Ascending aorta (tissue), 2 donors: ENCODE data around the gene DNAJB6. TPM values are rescaled to one million over a fixed set of nuclear protein-coding genes. Genes with fewer than 3 reads are reported as not detected.
A peak's percentile ranks its signal among the peaks of the same experiment; 100 is the strongest.
"Not testable (repeated sequence)": the region's sequence is repeated elsewhere in the genome, so short reads cannot be mapped to it uniquely, and the experiment has no call there.

Experiments used
- DNase-seq, 2 donors: peaks; one replicate each; pipeline ENCODE4 v3.0.0-alpha.2; 2019; ENCODE audit warnings: low spot score in 2 of 2
- H3K27ac ChIP-seq, 2 donors: fragments of 200-600 bp; sonication (generic); one replicate each; pipeline ENCODE4 v1.5.1; 2016 to 2017; ENCODE audit warnings: mild to moderate bottlenecking in 1 of 2
- H3K27me3 ChIP-seq: fragments of 200-600 bp; sonication (generic); one replicate; pipeline ENCODE4 v1.5.1; 2017
- H3K36me3 ChIP-seq, 2 donors: fragments of 200-600 bp; sonication (generic); one replicate each; pipeline ENCODE4 v1.5.1; 2016
- H3K4me1 ChIP-seq, 2 donors: fragments of 200-600 bp; sonication (generic); one replicate each; pipeline ENCODE4 v1.5.1; 2016 to 2017; ENCODE audit warnings: mild to moderate bottlenecking in 1 of 2
- H3K4me3 ChIP-seq, 2 donors: fragments of 200-600 bp; sonication (generic); one replicate each; pipeline ENCODE4 v1.5.1; 2016 to 2017; ENCODE audit warnings: mild to moderate bottlenecking in 1 of 2
- H3K9me3 ChIP-seq, 2 donors: fragments of 200-600 bp; sonication (generic); one replicate each; pipeline ENCODE4 v1.5.1; 2016
- CTCF ChIP-seq, 3 experiments: fragments of 200-600 bp in 2 of 3; fragments of 450-650 bp in 1 of 3; sonication (generic) in 2 of 3; IDR thresholded peaks; one replicate each; pipeline ENCODE4 v1.5.1; 2016 to 2019; ENCODE audit warnings: antibody characterized with exemption in 3 of 3, mild to moderate bottlenecking in 1 of 3, moderate library complexity in 1 of 3
- intact Hi-C: fragments of 100-400 bp; cut with DNase I; formaldehyde crosslinking; loops from one replicate; pipeline ENCODE4 v1.15.1; 2023
- total RNA-seq: library from RNA; depleted of rRNA; stranded (reverse); fragments of >200 nt; gene quantifications from one replicate; pipeline ENCODE4 v1.1.0, GENCODE V29; 2016

DNAJB6 gene
- total RNA-seq, 1 donor from 2014 or later, result 79.1 TPM

GRCh38 chr7:157313645-157314044 lies 23.2 kb upstream of the DNAJB6 start:
- H3K27ac ChIP-seq, result no peak overlapping the region
- no peaks in the 10 kb centered on the region for H3K27me3 ChIP-seq
- H3K4me1 ChIP-seq, result no peaks in the 10 kb centered on the region
- no peak overlapping the region for H3K4me3 ChIP-seq
- TF ChIP-seq CTCF (IDR thresholded peaks at IDR 0.05), result no peak
- H3K36me3 ChIP-seq, result no peaks in the 10 kb centered on the region
- DNase-seq, result no peak
- intact Hi-C loops, result no loop called here
- H3K9me3 ChIP-seq, result no peaks in the 10 kb centered on the region

- no peak for TF ChIP-seq CTCF (IDR thresholded peaks at IDR 0.05)
- peak in 1 of 2 donors; percentile 33 for DNase-seq
- intact Hi-C loops, result no loop called here
- Histone ChIP-seq H3K36me3 (no peaks in the 10 kb centered on the region), H3K4me1 (no peaks in the 10 kb centered on the region), H3K27me3 (no peaks in the 10 kb centered on the region), H3K4me3 (no peak overlapping the region), H3K9me3 (no peaks in the 10 kb centered on the region), H3K27ac (no peak overlapping the region)
Measured at GRCh38 chr7:157318015-157318706, 18.6 kb upstream of the DNAJB6 start.

GRCh38 chr7:157320608-157320980 lies 16.2 kb upstream of the DNAJB6 start:
- Histone ChIP-seq H3K4me3 (no peak overlapping the region), H3K36me3 (no peaks in the 10 kb centered on the region), H3K4me1 (no peaks in the 10 kb centered on the region), H3K9me3 (no peaks in the 10 kb centered on the region), H3K27ac (peak overlapping the region; percentile 31 to 60), H3K27me3 (no peaks in the 10 kb centered on the region)
- intact Hi-C loops, result no loop called here
- no peak for TF ChIP-seq CTCF (IDR thresholded peaks at IDR 0.05)
- no peak for DNase-seq

- H3K4me1 ChIP-seq, result no peaks in the 10 kb centered on the region
- H3K27ac ChIP-seq, result no peak overlapping the region
- DNase-seq, result no peak
- H3K36me3 ChIP-seq, result no peaks in the 10 kb centered on the region
- no peaks in the 10 kb centered on the region for H3K9me3 ChIP-seq
- no peak for TF ChIP-seq CTCF (IDR thresholded peaks at IDR 0.05)
- no peaks in the 10 kb centered on the region for H3K27me3 ChIP-seq
- H3K4me3 ChIP-seq, result no peak overlapping the region
- intact Hi-C loops, result no loop called here
Measured at GRCh38 chr7:157323401-157323800, 13.4 kb upstream of the DNAJB6 start.

GRCh38 chr7:157329447-157329846 lies 7.4 kb upstream of the DNAJB6 start:
- no peak for DNase-seq
- Histone ChIP-seq H3K36me3 (no peaks in the 10 kb centered on the region), H3K4me3 (no peak overlapping the region), H3K9me3 (no peaks in the 10 kb centered on the region), H3K27me3 (no peaks in the 10 kb centered on the region), H3K4me1 (no peaks in the 10 kb centered on the region), H3K27ac (no peak overlapping the region)
- intact Hi-C loops, result no loop called here
- TF ChIP-seq CTCF (IDR thresholded peaks at IDR 0.05), result no peak

GRCh38 chr7:157330567-157330966 lies 6.2 kb upstream of the DNAJB6 start:
- H3K27me3 ChIP-seq, H3K27ac ChIP-seq, DNase-seq, H3K4me1 ChIP-seq, H3K36me3 ChIP-seq, H3K9me3 ChIP-seq, H3K4me3 ChIP-seq, intact Hi-C loops: not testable (repeated sequence)

GRCh38 chr7:157331049-157331448 lies 5.8 kb upstream of the DNAJB6 start:
- H3K9me3 ChIP-seq, H3K4me1 ChIP-seq, intact Hi-C loops, H3K36me3 ChIP-seq, H3K4me3 ChIP-seq, H3K27me3 ChIP-seq, DNase-seq, H3K27ac ChIP-seq: not testable (repeated sequence)
